HepG2 (cell line): ENCODE results near the gene ZNF547. TPM values are rescaled to one million over a fixed set of nuclear protein-coding genes. Genes with fewer than 3 reads are reported as not detected.
A peak's percentile ranks its signal among the peaks of the same experiment; 100 is the strongest.

Experiments
- CHD4 ChIP-seq: fragments of 200-600 bp; sonication (generic); IDR thresholded peaks from 2 replicates; pipeline ENCODE4 v1.7.0; 2017; ENCODE audit warnings: mild to moderate bottlenecking, low read length, borderline replicate concordance
- CREBL2 ChIP-seq: sonication (generic); formaldehyde crosslinking; IDR thresholded peaks from 2 replicates; pipeline ENCODE4 v1.8.1; 2023; ENCODE audit warnings: missing genetic modification reagents, mild to moderate bottlenecking, borderline replicate concordance
- EED ChIP-seq: sonication (generic); formaldehyde crosslinking; IDR thresholded peaks from 2 replicates; pipeline ENCODE4 v1.5.0; 2020; ENCODE audit warnings: mild to moderate bottlenecking, missing genetic modification reagents
- EZH2 ChIP-seq: conservative IDR thresholded peaks from 2 replicates; pipeline ENCODE4 v1.6.1; 2012; ENCODE audit warnings: mild to moderate bottlenecking, low read depth, low read length, moderate library complexity
- GRHL1 ChIP-seq: sonication (generic); formaldehyde crosslinking; conservative IDR thresholded peaks from 2 replicates; pipeline ENCODE4 v1.8.0; 2022; ENCODE audit warnings: missing genetic modification reagents
- IKZF5 ChIP-seq: IDR thresholded peaks from 2 replicates; pipeline ENCODE4 v1.6.1; 2018; ENCODE audit warnings: missing genetic modification reagents, mild to moderate bottlenecking, missing compliant biosample characterization
- MLX ChIP-seq: IDR thresholded peaks from 2 replicates; pipeline ENCODE4 v1.6.1; 2016
- RARG ChIP-seq: sonication (generic); formaldehyde crosslinking; IDR thresholded peaks from 2 replicates; pipeline ENCODE4 v1.4.0; 2020; ENCODE audit warnings: low read depth, mild to moderate bottlenecking, missing genetic modification reagents
- REPIN1 ChIP-seq: sonication (generic); formaldehyde crosslinking; IDR thresholded peaks from 2 replicates; pipeline ENCODE4 v1.8.0; 2022; ENCODE audit warnings: missing genetic modification reagents, low read depth, mild to moderate bottlenecking, borderline replicate concordance
- SAP130 ChIP-seq: IDR thresholded peaks from 2 replicates; pipeline ENCODE4 v1.6.1; 2016; ENCODE audit warnings: low read depth
- TFDP1 ChIP-seq: IDR thresholded peaks from 2 replicates; pipeline ENCODE4 v1.6.1; 2016; ENCODE audit warnings: missing compliant biosample characterization, missing genetic modification reagents, borderline replicate concordance
- THAP8 ChIP-seq: sonication (generic); formaldehyde crosslinking; IDR thresholded peaks from 2 replicates; pipeline ENCODE4 v1.5.1; 2020; ENCODE audit warnings: missing genetic modification reagents, mild to moderate bottlenecking, borderline replicate concordance
- XRCC5 ChIP-seq: fragments of 200-400 bp; formaldehyde crosslinking; optimal IDR thresholded peaks from 2 replicates; pipeline ENCODE3; 2017; ENCODE audit warnings: mild to moderate bottlenecking, low read length
- ZBTB43 ChIP-seq: sonication (generic); formaldehyde crosslinking; conservative IDR thresholded peaks from 2 replicates; pipeline ENCODE4 v1.4.0; 2020; ENCODE audit warnings: missing genetic modification reagents
- ZNF333 ChIP-seq: sonication (generic); formaldehyde crosslinking; IDR thresholded peaks from 2 replicates; pipeline ENCODE4 v1.4.0; 2020; ENCODE audit warnings: mild to moderate bottlenecking, missing genetic modification reagents, borderline replicate concordance
- ZNF460 ChIP-seq: sonication (generic); formaldehyde crosslinking; IDR thresholded peaks from 2 replicates; pipeline ENCODE4 v1.5.1; 2020; ENCODE audit warnings: missing genetic modification reagents, mild to moderate bottlenecking, borderline replicate concordance
- ZNF589 ChIP-seq: sonication (generic); formaldehyde crosslinking; conservative IDR thresholded peaks from 2 replicates; pipeline ENCODE4 v1.8.0; 2022; ENCODE audit warnings: mild to moderate bottlenecking, moderate library complexity, missing genetic modification reagents
- ZNF644 ChIP-seq: IDR thresholded peaks from 2 replicates; pipeline ENCODE4 v1.6.1; 2016; ENCODE audit warnings: low read depth
- ZNF672 ChIP-seq: sonication (generic); formaldehyde crosslinking; IDR thresholded peaks from 2 replicates; pipeline ENCODE4 v1.8.1; 2022; ENCODE audit warnings: missing genetic modification reagents
- polyA plus RNA-seq, 8 experiments: library from polyadenylated mRNA; depleted of rRNA in 3 of 8; stranded (reverse) in 7 of 8; unstranded in 1 of 8; fragments of >200 nt; fragmentation: Illumina TruSeq in 4 of 8; extraction: Trizol in 4 of 8; gene quantifications; 2 replicates each; pipeline versions ENCODE4 v1.2.1 to v1.2.3, GENCODE V29; 2011 to 2016; ENCODE audit warnings: low read depth in 4 of 8, missing spikeins in 1 of 8, mixed read lengths in 1 of 8; ENCODE audit not compliant: insufficient read depth in 1 of 8
- total RNA-seq, 5 experiments: library from RNA; depleted of rRNA; stranded (reverse); fragments of >200 nt; fragmentation: Illumina TruSeq; extraction: Trizol; gene quantifications; 2 replicates each; pipeline ENCODE4 v1.2.3, GENCODE V29; 2016; ENCODE audit warnings: low read depth in 1 of 5

The ZNF547 gene
- total and polyA plus RNA-seq, 2 of the 13 experiments (the other 11 are each of a cell fraction or from before 2014, with no cell fraction given), result 2.0 to 2.6 TPM

- TF ChIP-seq CREBL2 (CRISPR knock-in tag), result no peak
- TF ChIP-seq EED (CRISPR knock-in tag), result no peak
- peak; percentile 92 for TF ChIP-seq XRCC5
- TF ChIP-seq REPIN1, result 0 out of 2 replicates have a peak, but pooled peaks have one; percentile 82
- TF ChIP-seq ZBTB43 (CRISPR knock-in tag), result no peak
- no peak for TF ChIP-seq ZNF333 (CRISPR knock-in tag)
- TF ChIP-seq SAP130 (CRISPR knock-in tag), result peak; percentile 52; the same call in 1 of the 2 replicates
- TF ChIP-seq MLX (CRISPR knock-in tag), result no peak
- no peak for TF ChIP-seq RARG (CRISPR knock-in tag)
- TF ChIP-seq IKZF5, result 0 out of 2 replicates have a peak, but pooled peaks have one; percentile 17
- TF ChIP-seq ZNF672 (CRISPR knock-in tag), result no peak
- TF ChIP-seq GRHL1 (CRISPR knock-in tag), result no peak
- TF ChIP-seq ZNF589 (CRISPR knock-in tag), result no peak
- no peak for TF ChIP-seq THAP8 (CRISPR knock-in tag)
- no peak for TF ChIP-seq EZH2
- no peak for TF ChIP-seq ZNF460
- no peak for TF ChIP-seq CHD4
- no peak; the same call in 1 of the 2 replicates for TF ChIP-seq TFDP1 (CRISPR knock-in tag)
- no peak for TF ChIP-seq ZNF644 (CRISPR knock-in tag)
Measured at GRCh38 chr19:57406516-57407123, 43.3 kb downstream of the ZNF547 start (continued).
